Activated CD8-positive, alpha-beta memory T cell treated with anti-CD3 and anti-CD28 coated beads, Interleukin-2, amount 50 U/mL, for 4 hours (primary cell): ENCODE results near the gene HSFX3.
"Not testable (repeated sequence)": the region's sequence is repeated elsewhere in the genome, so short reads cannot be mapped to it uniquely, and the experiment has no call there.

ENCODE experiments used
- DNase-seq: peaks from one replicate; pipeline ENCODE4 v3.0.0-alpha.2; 2020

HSFX3 gene

DNA sequence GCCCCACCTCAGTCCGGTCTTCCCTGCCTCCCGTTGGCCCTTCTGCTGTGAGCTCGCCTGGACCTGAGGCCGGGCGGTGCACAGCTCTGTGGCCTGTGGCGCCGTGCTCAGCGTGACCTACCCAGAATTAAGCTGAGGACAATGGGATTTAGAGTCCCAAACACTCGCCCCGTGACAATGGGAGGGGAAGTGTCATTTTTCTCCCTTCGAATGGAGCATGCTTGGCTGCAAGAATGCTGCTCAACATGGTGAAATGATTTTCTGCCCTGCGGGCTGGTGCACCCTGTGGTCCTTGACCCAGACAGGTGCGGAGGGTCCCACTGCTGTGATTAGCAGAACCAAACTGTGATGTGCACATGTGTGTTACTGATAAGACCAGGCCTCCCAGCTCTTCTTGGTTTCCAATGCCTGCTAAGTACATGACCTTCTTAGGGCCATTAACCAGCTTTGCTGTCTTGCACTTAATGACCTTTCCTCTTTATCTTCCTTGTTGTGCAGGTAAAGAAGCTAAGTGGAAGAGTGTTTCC lies 8.1 kb downstream of the HSFX3 start:
- no peak for DNase-seq

DNA sequence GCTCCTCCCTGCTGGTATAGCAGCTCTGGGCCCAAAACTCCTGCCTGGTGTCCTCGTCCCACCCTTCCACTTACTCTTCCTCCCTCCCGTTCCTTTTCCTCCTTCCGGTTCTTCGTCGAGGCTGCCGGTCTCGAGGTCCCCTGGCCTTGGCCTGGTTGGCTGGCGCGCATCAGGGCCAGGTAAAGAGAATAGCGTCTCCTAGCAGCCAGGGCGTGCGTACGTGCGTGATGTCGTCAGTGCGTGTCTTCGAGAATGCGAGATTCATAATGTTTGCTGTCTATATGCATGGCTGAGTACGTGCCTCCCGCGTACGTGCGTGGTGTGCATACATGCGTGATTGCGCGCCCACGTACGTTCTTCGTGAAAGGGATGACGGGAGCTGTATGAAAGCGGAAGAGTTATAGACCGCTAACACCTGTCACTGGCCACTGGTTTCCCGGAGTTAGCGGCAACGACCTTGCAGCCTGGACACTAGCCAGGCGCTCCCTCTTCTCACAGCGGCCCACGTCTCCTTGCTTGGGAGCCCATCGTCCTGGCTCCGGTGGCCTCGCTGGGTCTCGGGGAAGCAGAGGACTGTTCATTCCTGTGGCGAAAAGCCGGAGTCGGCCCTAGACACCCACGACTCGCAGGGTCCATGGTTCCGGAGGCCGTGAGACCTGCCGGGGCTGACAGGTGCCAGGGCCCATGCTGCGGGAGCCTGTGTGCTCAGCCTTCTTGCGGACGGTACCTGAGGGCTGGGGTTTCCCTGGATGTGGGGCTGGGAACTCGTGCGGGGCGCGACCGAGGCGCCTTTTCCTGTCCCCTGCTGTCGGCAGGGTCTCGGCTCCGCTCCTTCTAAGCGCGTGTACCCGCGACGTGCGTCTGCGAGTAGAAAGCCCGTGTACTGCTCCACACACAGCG lies 8.9 kb downstream of the HSFX3 start, which contains the start of gene EOLA1:
Gene EOLA1, plus strand, starts transcription at position 392 of the 900 bp plus-strand sequence. CDS start 4,619 bp downstream, outside the sequence.
- peak; percentile 87 for DNase-seq

DNA sequence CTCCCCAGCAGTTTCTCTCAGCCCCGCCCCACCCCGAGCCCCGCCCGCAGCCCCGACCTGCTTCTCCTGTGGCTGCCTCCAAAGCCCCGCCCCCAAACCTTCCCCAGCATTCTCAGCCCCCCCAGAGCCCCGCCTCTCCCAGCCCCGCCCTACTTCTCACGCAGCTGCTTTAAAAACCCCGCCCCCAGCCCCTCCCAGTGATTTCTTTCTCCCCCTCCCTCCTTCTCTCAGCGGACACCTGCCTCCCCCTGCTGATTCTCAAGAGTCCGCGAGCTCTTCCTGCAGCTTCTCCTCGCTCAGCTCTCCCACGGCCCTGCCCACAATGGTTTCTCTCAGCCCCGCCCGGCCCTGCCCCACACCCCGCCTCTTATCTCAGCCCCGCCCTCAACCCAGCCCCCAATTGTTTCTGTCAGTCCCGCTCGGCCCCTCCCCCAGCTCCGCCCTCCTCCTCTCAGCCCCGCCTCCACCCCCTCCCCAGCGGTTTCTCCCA lies 9.5 kb downstream of the HSFX3 start:
- DNase-seq: peak; percentile 86

DNA sequence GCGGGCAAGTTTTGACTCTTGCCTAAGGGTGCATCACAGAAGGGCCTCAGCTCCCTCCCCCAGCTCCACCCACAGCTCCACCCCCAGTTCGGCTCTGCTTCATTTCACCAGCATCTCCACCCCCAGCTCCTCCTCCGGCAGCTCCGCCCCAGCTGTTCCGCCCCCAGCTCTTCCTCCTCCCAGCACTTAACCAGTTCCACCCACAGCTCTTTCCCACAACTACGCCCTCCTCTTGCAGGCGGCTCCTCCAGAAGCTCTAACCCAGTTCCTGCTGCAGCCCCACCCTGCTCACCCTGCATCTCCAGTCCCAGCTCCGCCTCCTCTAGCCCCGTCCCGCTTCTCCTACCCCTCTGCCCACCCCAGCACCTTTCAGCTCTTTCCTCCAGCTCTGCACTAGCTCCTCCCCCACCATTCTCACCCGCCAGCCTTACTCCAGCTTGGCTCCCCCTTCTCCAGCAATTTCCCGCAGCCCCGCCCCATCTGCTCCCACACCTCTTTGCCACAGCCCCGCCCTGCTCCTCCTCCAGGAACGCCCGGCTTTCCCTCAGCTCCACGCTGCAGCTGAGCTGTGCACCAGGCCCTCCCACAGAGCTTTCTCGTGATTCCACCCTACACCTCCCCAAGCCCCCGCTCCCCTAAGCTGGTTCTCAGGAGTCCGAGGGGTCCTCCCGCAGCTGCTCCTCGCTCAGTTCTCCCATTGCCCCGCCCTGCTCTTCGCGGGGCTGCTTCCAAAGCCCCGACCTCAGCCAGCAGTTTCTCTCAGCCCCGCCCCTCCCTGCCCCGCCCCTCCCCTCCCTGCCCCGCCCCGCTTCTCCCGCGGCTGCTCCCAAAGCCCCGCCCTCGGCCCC lies 10.2 kb downstream of the HSFX3 start:
- DNase-seq: peak; percentile 82

DNA sequence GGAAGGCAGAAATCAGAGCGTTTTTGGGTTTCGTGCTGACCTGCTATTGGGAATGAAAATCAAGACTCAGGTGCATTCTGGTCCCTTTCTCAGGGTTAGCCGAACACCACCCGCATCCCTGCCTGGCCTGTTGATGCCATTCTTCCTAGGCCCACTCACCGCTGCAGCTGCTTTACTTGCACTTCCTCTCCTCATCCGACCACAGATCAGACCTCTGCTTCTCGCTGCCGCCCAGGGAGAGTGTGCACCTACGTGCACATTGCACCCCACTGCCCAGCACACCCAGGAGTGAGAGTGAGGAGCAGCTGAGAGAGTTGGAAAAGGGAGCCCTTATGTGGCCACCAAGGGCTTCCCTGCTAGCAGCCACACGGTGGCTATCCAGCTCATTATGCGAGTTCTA lies 12.2 kb downstream of the HSFX3 start:
- not testable (repeated sequence) for DNase-seq

DNA sequence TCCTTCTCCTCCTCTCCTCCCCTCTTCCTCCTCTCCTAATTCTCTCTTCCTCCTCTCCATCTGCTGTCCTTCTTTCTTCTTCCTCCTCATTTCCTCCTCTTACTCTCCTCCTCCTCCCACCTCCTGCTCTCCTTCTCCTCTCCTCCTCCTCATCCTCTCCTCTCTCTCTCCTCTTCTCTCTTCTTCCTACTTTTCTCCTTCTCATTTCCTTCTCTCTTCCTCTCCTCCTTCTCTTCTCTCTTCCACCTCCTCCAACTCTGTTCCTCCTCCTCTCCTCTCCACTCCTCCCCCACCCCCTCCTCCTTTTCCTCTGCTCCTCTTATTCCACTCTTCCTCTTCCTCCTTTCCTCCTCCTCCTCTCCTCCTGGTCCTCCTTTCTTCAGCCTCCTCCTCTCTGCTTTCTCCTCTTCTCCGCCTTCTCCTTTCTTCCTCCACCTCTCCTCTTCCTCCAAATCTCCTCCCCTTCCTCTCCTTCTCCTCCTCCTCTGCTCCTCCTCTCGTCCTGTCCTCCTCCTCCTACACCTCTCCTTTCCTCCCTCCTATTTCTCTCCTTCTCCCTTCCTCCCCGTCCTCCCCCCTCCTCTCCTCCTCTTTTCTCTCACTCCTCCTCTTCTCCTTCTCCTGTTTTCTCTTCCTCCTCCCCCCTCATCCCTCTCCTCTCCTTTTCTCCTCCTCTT lies 14.7 kb downstream of the HSFX3 start:
- not testable (repeated sequence) for DNase-seq

DNA sequence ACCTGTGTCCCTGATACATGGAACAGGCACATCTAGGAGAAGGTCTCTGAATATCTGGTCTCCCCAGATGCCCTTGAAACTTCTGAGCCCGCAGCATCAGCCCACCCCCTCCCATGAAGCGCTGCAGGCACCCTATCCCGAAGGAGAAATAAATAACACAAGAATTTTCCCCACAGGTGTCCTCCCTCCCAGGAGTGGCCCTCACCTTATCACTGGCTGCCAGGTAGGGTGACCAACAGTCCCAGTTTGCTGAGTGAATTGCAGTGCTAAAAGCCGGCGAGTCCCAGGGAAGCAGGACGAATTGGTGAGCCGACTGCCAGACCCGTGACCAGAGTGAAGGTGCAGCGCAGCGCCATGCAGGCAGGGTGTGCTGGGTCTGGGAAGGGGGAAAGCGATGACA lies 15.7 kb downstream of the HSFX3 start:
- DNase-seq: not testable (repeated sequence)

DNA sequence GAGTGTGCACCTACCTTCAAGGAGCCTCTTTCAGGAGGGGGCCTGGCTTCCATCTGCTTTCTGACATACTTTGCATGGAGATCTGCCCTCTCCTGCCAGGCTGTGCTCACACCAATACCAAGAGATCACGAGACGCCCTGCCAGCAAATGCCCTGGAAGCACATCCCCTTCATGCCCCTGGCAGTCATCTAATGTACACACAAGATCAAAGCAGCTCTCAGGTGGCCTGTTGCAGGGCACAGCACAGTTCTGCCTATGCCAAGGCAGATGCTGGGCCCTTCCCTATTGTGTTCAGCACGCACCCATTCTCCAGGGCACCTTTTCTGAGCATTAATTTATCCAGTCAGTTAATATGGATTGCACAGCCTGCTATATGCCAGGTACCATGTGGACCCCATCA lies 16.9 kb downstream of the HSFX3 start:
- DNase-seq: not testable (repeated sequence)

DNA sequence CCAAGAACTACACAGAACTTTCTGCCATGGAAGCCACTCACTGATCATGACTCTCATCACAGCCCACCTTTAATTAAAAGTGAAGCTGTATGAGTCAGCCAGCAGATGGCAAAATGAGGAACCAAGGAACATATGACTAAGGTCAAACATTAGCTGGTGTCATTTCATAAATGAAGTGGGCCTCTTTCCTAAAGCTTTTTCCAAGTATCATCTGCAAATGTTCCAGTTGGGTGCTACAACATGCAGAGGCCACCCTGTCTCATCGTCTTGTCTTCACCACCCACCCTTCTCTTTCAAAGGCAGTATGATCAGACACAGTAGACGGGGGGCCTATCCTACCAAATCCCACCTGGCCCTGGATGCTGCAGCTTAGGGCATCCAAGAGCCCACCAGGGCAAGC lies 18.1 kb downstream of the HSFX3 start:
- no peak for DNase-seq

DNA sequence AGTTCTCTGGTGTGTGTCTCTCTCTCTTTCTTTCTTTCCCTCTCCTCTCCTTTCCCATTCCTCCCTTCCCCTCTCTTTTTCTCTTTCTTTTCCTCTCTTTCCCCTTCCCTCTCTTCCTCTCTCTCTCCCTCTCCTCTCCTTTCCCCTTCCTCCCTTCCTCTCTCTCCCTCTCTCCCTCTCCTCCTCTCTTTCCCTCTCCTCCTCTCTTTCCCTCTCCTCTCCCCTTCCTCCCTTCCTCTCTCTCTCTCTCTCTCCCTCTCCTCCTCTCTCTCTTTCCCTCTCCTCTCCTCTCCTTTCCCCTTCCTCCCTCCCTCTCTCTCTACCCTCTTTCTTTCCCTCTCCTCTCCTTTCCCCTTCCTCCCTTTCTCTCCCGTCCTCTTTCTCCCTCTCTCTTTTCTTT lies 21.3 kb downstream of the HSFX3 start:
- no peak for DNase-seq

DNA sequence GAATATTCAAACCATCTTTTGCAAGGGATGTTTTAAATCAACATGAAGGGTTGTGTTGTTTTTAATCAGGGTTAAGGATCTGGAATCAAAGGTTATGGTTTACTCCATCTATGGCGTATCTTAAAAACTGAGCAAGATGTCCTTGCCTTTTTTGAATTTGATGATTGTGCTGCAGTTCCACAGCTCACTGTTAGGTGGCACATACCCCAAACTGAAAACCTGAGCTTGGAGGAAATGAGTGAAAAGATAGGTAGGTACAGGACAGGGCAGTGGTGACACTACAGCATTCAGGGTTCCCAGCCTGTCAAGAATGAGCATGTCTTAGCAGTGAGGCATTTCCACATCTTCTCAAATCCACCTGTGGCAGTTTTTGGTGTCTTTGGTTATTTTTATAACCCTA lies 22.0 kb downstream of the HSFX3 start:
- no peak for DNase-seq

DNA sequence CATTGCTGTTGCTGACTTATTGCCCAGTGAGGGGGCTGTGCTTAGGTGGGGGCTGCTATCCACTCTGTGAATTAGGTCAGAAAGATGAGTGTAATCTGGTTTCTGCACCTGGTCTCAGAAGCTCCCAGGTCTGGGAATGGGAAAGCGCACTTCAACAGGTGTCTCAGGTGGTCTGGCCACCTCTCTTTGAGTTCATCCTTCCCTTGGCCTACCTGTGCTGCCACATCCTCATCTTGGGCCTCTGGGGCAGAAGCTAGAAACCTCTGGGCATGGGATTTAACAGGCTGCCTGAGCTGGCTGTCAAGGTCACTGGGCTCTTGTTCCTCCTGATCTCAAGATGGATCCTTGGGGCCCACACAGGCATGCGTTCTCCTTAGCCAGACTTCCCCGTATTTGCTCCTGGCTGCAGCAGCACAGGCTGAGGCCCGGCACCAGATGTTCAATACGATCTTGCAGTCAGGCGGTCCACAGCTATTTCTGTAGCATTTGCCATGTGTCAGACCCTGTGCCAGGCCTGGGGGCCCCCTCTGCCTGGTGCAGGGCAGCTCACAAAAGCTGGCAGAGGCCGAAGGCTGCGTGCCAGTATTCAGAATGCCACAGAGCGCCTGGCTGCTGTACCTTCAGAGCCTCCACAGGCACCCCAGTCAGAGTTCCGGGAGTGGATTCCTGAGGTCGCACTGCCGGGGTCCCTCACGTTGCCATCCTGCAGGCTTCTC lies 23.2 kb downstream of the HSFX3 start:
- DNase-seq: not testable (repeated sequence)

DNA sequence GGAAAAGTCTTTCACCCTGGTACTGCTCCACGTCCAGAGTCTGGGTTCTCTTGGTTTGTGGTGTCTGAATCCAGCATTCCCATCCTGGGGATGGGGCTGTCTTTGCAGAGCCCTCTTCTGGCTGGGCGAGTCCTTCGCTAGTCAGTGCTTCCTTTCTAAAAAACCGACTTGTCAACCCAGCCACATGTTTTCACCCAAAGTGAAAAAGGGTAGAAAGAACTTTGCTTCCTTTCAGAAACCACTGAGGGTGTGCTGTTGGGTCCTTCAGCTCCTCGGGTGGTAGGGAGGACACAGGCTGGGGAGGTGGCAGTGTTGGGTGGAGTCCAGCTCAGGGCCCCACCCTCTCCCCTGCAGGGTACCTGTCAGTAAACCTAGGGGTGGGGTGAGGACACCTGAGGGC lies 23.8 kb downstream of the HSFX3 start:
- DNase-seq: not testable (repeated sequence)

DNA sequence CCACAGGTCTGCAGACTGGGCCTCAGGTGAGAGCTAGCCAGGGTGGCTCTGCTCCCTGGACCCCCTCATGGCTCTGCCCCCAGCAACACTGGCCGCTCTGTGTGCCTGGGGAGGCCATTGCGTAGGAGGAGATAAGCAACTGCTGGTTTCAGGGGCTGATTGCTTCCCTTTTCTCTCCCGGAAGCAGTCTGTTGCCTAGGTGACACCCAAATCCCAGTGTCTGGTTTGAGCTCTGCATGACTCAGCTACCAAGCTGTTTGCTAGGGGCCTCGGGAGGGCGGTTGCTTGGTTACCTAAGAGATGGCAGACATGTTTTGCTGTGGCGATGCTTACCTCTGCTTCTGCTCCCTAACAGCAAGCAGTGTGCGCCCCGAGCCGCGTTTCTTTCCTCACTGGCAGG lies 24.3 kb downstream of the HSFX3 start:
- peak; percentile 62 for DNase-seq

DNA sequence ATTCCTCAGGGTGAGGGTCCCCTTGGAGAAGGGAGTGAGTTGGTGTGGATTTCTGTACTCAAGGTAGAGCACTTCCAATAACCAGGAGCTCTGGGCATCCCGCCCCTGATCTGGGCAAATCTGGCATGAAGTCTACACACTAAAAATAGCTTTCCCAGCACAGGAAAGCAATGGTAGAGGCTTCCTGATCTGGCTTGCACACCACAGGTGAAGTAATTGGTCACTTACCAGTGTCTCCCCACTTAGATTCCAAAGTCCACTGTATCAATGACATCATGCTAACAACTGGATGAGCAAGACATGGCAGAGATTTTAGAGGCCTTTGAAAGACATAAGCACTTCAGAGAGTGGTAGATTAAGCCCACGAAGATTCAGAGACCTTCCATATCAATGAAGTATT lies 26.8 kb downstream of the HSFX3 start:
- no peak for DNase-seq

DNA sequence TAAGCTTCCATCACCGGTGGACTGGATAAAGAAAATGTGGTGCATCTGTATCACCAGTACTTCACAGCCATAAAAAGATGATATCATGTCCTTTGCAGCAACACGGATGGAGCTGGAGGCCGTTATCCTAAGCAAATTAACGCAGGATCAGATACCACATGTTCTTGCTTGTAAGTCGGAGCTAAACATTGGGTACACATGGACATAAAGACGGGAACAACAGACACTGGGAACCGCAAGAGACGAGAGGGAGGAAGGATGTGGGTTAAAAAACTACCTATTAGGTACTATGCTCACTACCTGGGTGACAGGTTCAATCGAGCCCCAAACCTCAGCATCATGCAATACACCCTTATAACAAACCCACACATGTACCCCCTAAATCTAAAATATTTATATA lies 28.3 kb downstream of the HSFX3 start:
- DNase-seq: no peak

DNA sequence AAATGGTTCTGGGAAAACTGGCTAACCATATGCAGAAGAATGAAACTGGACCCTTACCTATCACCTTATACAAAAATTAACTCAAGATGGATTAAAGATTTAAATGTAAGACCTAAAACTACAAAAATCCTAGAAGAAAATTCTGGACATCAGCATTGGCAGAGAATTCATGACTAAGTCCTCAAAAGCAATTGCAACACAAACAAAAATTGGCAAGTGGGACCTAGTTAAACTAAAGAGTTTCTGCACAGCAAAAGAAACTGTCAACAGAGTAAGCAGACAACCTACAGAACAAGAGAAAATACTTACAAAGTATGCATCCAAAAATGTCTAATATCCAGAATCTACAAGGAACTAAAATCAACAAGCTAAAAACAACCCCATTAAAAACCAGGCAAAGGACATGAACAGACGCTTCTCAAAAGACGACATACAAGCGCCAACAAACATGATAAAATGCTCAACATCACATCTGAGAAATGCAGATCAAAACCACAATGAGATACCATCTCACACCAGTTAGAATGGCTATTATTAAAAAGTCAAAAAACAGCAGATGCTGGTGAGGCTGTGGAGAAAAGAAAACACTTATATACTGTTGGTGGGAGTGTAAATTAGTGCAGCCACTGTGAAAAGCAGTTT lies 29.0 kb downstream of the HSFX3 start:
- not testable (repeated sequence) for DNase-seq

DNA sequence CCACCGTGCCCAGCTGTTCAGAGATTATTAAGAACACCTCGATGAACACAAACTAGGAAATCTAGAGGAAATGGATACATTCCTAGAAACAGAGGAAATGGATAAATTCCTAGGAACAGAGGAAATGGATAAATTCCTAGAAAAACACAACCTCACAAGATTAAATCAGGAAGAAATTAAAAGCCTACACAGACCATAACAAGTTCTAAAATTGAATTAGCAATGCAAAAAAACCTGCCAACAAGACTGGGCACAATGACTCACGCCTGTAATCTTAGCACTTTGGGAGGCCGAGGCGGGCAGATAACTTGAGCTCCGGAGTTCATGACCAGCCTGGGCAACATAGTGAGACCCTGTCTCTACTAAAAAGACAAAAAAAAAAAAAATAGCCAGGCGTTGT lies 31.5 kb downstream of the HSFX3 start:
- DNase-seq: no peak

DNA sequence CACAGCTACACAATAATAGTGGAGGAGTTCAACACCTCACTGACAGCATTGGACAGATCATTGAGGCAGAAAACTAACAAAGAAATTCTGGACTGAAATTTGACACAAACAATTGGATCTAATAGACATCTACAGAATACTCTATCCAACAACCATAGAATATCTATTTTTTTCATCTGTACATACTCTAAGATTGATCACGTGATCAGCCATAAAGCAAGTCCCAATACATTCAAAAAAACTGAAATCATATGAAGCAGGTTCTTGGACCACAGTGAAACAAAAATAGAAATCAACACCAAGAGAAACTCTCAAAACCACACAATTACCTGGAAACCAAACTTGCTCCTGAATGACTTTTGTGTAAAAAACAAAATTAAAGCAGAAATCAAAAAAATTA lies 32.4 kb downstream of the HSFX3 start:
- DNase-seq: no peak

DNA sequence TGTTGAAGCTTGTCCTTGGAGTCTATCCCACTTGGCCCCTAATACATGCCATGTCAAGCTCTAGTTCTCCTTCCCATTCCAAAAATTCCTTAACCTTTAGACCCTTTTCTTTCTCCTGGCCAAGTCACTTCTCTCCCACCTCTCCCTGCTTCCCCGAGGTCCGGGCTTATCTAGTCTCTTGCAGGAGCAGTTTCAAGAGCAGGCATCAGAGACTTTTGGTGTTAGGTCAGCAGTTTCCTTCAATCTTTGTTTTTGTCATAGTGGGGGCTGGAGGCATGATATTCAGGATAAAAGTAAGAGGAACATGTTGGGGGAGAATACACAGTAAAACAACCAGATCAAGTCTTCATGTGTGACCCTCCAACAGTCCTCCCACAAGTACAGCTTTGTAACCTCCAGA lies 33.1 kb downstream of the HSFX3 start:
- DNase-seq: no peak

DNA sequence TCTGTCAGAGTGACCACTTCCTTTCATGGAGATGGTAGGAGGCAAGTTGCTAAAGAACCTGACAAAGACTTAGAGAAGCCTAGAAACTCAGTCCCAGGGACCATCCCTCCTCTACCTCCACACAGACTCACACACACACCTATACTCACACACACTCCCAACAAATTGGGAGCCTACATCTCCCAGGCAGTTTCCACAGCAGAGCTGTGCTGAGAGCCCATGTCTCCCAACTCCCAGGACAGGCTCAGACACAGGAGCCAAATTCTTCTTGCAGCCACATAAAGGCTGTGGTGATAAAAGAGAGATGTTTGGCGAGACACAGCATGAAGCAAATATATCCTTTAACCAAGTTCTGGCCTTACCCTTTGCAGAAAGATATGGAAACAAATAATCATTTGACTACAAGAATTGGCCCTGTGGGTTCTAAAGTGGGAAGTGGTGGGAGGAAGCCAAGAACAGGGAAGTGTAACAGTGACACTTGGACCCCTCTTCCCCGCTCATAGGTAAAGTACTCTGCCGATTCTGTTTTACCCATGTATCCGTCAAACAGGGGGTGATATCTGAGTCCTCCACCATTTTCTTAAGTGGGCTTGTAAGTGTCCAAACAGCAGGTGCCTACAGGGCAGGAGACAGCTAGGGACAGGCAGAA lies 33.6 kb downstream of the HSFX3 start:
- DNase-seq: no peak
